Activated gamma-delta T cell treated with Interleukin-2 at 50 U/mL for 16 hours (primary cell): ENCODE results near the gene PREX1.

ENCODE experiments used
- DNase-seq: peaks from one replicate; pipeline ENCODE4 v3.0.0-alpha.2; 2020

PREX1 gene

DNA sequence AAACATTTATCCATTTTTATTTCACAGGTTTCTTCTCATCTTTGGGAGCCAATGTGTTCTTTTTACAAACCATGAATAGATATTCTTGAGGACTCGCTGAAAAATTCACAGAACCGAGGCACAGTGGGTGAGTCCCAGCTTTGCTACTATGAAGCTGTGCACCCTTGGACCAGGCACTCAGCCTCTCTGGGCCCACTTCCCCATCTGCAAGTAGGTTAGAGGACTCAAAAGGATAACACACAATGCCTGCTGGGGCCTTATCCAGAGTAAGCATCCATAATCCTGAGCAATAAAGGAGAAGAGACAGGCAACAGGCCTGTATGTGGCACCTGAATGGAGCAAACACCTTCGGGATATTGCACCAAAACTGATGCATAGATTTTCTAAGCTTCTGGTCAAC lies 153.3 kb downstream of the PREX1 start:
- DNase-seq = no peak

DNA sequence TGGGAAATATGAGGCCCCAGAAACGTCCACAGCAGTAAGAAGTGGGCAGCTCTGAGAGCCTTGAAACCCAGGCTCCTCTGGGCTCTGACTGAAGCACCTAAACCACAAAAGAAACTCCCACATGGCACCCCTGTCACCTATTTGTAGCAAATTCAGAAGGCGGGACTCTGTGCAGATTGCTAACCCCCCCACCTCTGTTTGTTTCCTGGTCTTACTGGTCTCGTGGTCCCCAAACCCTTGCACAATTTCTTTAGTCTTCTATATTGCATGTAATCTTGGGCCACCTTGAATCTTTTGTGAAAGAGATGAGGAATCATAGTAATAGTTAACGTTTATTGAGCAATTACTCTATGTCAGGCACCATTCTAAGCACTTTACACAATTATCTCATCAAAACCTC lies 154.3 kb downstream of the PREX1 start:
- DNase-seq = no peak

DNA sequence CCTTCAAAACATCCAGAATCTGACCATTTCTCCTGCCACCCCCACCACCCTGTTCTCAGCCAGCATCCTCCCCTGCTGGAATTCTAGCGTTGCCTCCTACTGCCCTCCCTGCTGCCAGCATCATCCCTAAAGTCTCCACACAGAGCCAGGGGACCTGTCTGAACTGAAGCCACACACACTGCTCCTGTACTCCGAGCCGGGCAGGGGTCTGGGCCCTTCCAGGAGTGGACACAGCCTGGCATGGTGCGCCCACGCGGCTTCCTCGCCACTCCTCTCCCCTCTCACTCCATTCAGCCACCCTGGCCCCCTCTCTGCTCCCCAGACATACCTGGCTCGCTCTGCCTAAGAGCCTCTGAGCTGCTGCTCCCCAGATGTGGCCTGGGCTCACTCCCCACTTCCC lies 155.5 kb downstream of the PREX1 start:
- no peak for DNase-seq

DNA sequence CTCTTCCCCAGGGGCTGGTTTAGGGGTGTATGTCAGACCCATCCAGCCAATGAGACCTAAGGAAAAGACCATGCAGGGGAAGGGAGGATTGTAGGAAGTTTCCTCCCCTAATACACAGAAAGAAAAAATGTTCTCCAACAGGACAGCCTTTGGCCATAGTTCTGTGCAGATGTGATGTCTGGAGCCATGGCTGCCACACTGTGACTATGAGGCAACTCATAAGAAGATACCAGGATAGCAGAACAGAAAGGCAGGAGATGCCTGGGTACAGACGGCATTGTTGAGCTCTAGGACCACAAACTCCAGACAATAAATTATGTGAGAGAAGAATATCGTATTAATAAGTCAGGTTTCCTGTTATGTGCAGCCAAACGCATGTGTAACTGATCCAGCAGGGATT lies 156.7 kb downstream of the PREX1 start:
- no peak for DNase-seq

DNA sequence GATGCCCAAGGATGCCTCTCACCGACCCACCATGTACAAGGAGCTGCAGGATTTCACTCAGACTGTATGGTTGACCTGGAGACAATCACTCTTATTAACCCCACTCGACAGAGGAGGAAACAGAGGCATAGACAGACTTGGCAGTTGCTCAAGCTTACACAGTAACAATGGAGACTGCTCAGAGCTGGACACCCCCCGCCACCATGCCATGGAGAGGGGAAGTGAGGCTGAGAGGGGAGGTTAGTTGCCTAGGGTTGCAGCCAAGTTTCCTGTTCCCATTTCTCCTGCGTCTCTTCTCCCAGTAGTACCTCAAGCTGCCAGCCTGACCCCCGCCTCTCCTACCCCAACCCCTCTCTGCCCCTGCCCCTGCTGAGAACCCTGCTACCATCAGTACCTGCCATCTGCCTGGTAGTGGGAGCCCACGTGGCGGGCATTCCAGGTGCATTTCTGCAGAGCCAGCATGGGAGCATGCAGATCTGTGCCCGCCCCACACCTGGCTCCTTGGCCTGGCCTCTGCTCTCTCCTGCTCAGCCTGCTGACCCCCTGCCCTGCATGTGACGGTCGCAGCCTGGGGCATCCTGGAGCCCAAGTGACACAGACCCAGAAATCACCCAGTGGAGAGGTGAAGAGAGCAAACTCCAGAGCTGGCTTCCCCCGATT lies 157.7 kb downstream of the PREX1 start:
- no peak for DNase-seq

DNA sequence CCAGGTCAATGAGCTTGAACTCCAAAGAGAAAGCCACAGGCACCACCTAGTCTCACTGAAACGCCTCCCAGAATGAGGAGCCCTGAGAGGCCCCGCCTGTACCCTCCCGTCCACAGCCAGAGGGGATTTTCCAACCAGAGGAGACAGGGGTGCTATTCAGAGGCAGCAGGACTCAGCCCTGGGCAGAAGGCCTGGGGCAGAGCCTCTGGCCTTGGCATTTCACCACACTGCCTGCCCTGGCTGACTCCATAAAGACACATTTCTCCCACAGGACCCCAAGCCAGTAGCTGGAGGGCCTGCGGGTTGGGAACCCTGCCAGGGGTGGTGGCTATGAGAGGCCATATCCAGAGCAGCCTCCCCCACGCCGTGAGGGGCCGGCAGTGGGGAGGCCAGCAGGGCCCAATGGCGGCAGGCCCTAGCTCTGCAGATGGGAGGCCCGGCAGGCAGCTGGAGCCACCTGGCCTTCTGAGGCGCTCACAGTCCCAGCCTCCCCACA lies 159.3 kb downstream of the PREX1 start:
- no peak for DNase-seq

DNA sequence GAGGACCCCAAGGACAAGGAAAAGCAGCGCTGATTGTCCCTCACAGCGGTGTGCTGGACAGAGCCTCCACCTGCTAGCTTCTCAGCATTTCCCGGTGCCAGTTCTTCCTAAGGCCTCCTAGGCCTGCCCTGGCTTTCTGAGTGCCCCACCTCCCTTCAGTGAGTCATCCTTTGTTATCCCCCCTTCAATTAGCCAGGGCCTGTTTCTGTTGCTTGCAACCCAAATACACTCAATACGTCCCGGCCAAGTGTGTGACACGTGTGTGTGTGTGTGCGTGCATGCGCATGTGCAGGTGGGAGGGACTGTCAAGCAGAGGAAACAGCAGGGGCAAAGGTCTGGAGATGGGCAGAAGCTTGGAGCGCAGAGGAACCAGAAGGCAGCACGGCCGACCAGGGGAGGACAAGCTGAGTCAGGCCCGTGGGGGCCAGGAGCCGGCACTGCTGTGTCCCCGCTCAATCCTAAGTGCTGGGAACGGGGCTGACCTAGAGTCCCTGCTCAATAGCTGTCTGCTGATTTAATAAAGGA lies 159.8 kb downstream of the PREX1 start:
- DNase-seq = no peak

DNA sequence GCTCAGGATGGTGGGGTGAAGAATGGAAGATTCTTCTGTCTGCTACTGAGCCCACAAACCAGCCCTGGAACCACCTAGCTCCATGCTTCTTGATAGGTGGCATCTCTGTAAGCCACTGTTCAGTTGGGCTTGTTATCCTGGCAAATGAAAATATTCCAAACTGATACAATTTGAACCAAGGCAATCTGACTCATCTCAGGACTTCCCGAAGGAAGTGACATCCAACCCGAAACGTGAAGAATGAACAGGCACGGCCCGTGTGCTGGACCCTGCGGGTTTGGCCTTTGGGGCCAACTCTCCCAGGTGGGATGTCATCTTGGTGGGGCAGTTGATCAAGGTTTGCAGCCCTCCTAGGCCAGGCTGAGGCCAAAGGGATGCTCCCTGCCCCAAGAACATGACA lies 160.3 kb downstream of the PREX1 start:
- no peak for DNase-seq

DNA sequence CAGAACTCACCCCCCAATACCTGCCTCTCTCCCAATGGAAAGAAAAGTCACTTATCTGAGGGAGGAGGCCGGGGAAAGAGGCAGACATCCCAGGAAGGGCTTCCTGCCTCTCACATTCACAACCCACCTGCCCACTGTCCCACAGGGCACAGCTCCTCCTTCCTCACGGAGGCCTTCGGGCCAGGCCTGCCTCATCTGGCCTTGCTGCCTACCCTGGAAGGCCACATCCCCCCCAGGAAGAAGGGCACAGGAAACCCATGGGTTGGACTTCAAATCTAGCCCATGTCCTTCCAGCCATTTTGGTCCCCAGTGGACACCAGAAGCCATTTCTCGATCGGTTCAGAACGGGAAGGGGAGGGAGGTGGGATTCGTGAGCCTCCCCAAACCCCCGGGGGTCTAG lies 162.0 kb downstream of the PREX1 start:
- no peak for DNase-seq

DNA sequence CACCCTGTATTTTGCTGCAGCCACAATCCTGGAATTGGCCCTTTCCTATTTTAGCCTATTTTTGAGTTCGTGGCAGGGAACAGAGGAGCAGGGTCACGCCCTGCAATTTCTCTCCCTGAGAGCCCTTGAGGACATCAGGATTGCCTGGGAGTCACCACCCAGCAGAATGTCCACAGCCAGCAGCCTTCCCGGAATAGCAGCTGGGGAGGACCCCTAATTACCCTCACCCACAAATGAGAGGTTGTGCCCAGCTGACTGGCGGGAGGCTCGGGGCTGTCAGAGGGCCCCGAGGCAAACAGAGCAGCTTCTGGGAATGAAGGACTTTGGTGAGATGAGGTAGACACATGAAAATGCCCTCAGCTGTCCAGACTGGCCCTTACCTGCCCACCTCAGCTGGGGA lies 165.1 kb downstream of the PREX1 start:
- DNase-seq = no peak

DNA sequence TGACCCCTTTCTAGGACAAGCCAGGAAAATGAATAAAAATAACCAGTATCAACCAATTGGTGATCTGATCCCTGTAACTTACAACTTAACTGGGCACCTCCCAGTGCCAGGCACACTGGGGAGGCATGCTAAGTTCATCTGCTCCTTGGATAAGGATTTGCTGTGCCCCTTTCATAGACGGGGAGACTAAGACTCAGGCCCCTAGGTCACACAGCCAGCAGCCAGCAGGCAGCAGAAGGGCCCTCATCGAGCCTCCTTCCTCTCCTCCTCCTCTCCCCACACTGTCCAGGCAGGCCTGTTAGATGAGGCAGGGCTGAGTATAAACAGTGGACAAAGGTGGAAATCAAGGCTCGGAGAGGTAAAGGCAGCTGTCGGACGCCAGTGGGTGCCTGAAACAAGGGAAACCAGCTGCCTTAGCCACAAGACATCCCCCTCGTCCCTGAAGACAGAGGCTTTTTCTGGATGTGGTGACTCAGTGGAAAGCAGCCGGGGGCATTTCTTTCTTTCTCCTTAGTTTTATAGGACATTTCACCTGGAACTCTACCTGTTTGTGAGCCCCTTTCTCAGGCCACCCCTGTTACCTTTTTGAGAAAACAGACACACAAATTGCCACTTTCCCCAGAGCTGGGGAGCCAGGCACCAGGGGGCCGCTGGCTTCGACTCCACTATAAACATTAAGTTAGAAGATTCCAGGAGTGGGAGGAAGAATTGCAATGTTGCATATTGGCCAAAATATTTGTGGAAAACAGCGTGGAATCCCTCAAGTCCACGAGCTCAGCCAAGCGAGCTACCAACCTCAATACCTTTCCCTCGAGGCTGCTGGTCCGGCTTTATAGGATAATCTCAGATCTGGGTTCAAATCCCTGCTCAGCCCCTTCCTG lies 166.0 kb downstream of the PREX1 start:
- no peak for DNase-seq

DNA sequence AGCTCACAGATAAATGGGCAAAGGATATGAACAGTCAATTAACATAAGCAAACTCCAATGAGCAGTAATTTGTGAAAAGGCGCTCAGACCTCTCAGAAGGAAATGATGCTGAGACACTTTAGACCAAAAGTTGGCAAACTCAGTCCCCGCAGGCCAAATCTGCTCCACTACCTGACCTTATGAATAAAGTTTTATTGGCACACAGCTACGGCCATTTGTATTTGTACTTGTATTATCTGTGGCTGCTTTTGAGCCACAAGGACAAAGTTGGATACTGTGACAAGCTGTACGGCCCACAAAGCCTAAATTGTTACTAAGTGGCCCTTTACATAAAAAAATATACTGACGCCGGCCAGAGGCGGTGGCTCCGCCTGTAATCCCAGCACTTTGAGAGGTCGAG lies 167.0 kb downstream of the PREX1 start:
- DNase-seq = no peak

DNA sequence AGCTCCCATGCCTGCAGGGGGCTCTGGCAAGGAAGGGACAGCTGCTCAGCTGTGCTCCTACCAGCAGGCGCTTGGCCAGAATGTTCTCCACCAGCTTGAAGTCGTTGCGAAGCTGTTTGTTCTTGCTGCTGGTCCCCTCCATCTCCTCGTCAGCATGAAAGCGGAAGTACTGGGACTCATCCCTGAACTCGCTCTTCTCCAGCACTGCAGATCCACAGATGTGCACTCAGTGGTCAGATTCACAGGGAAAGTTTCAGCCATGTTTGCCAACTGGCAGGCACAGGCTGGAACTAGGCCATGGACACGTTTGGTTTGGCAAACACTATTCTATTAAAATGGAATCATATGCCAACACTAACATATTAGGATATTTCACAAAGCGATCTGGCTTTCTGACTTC lies 167.9 kb downstream of the PREX1 start:
- no peak for DNase-seq

DNA sequence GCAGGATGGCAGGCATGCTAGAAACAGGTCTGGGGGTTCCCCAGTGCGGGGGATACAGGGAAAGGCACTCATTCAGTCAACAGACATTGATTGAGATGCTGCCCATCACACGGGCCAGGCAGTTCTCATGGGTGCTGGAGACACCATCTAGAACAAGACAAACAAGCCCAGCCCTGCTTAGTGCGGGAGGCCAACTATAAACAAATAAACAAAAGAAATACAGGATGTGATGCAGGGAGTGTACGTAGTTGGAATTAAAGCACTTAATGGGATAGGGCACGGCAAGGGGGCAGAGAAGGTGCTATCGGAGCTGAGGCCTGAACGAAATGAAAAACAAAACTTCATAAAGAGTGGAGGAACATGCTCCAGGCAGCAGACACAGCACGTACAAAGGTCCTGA lies 169.3 kb downstream of the PREX1 start:
- no peak for DNase-seq

DNA sequence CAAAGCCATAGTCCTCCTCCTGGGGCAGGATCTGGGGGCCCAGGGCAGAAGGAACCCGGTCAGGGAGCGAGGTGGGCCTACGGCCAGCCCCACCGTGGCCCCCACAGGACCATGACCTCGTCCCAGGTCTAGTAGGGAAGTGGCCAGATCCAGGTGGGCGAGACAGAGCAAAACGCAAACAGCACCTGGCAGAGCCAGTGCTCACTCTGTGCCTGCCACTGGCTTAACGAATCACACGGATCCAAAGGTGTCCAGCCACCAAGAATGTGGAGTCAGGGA lies 169.7 kb downstream of the PREX1 start:
- no peak for DNase-seq

DNA sequence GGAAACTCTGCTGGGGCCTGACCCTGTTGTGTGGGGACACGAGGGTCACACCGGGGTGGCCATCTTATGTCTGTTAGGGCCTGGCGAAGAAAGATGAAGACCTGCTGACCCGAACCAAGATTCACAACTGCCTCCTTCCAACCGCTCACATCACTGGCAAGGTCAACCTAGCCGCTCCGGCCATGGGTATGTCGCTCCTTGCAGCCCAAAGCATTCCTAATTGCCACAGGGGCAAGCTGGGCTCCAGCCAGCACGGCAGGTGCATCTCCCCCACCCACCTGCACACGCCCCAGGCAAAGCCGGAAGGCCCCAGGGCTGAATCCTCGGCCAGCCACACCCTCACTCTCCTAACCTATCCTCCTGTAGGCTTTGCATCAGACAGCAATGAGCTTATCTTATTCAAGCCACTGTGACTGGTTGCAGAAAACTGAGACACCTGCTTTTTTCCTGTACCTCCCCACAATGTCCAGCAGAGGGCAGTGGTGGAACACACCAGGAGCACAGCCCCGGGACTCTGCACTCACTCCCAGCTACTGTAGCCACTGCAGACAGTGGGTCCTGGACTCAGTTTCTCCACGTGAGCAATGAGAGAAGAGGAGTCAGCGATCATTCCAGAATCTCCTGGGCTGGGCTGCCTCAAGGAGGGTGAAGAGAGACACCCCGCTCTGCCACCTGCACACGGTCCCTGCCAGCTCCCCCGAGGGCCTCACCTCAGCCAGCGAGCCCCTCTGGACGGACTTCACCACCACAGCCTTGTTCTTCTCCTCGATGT lies 170.2 kb downstream of the PREX1 start:
- DNase-seq = peak; percentile 59

DNA sequence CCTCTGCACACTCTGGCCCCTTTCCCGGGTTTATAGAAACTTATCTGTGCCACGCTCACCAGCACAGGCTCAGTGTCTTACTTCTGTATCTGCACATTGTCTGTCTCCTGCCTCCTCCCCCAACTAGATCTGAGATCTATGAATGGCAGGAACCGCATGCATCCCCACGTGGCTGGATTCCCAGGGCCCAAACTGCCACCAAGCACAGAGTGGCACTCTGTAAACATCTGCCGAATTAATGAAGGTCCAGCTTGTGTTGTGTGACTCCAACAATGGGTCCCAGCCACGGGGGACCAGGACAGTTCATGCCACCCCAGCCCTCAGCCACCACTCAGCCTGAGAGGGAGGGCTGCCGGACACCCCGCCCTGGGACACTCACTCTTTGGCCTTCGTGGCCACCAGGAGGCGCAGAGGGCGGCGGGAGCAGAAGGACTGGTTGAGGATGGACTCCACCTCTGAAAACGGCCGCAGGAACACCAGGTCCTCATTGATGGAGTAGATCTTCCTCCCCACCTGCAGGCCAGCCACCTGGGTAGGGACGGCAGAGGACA lies 171.1 kb downstream of the PREX1 start:
- no peak for DNase-seq

DNA sequence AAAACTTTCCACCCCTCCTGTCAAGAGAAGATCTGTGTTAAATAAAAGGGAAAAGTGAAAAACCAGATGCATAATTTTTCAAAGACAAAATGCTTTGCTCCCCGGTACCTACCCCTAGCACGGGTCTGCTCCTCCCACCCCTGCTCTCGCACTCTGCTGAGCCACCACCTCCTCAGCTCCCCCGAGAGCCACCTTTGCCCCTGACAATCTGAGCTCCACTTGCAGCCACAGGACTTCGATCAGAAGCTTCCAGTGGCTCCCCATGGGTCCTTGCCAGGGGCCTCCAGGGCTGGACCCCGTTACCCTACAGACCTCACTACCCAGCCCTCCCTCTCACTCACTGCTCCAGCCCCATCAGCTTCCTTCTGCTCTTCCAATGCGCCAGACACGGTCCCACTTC lies 171.7 kb downstream of the PREX1 start:
- no peak for DNase-seq

DNA sequence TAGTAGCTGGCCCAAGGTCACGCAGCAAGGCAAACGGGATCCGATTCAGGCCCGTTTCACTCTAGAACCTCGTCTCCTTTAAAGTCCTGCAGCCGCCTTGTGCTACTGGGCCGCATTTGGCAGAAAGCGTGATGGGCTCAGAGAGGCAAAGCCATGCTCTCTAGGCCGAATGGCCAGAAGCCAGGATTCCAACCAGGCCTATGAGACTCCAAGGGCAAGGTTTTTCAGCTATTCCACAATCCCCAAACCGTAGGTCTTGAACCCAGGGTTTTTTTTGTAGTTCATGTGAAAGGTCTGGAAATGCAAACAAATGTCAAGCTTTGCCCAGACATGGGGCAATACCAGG lies 174.1 kb downstream of the PREX1 start:
- DNase-seq = no peak

DNA sequence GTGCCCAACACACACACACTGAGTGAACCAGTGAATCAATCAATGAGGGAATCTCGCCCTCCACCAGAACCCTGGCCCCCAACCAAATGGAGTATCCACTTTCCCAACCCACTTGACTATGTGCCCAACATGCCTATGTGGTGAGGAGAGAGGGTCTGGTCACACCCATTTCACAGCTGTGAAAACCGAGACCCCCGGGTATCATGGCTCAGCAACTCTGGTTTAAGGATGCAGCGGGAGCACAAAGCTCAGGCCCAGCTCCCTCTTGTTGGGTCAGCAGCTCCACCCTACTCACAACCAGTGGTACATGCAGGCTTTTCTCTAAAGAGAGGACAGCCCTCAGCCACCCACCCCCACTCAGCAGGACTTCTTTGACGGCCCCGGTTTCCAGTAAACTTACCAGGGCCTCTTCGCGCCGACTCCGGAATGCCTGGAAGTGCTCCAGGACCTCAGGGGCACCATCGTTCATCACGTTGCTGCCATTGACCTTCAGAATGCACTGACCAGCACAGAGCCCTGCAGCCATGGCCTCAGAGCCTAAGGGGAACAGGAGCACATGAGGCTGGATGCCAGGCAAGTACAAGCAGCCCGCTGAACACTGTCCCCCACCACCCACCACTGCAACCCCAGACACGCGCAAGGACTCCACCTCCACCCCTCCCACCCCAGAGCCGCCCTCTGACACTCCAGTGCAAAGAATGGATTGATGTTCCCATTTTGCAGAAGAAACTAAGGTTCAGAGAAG lies 174.7 kb downstream of the PREX1 start:
- no peak for DNase-seq

DNA sequence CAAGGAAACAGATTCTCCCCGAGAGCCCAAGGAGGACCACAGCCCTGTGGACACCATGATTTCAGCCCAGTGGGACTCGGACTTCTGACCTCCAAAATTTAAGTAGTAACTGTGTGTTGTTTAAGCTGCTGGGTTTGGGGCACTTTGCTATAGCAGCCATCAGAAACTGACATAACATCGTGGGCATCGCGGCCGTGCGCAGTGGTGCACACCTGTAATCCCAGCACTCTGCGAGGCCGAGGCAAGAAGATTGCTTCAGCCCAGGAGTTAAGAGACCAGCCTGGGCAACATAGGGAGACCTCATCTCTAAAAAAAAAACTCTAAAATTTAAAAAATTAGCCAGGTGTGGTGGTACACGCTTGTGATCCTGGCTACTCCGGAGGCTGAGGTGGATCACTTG lies 175.8 kb downstream of the PREX1 start:
- DNase-seq = no peak

DNA sequence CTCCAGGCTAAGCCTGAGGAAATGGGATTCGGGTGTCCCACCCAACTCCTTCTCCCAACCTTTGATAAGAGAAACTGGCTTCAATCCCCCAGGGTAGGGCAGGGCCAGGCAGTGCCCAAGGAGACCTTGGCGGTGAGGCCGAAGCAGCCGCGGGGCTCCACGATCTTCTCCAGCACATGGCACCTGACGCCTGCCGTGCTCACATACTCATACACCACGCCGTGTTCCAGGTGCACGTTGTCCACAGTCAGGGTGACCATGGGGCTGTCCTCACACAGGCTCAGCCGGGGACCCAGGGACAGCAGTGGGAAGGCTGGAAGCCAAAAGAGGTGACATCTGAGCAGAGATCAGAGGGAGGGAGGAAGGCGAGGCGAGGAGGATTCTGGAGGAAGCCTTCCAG lies 176.5 kb downstream of the PREX1 start:
- no peak for DNase-seq

DNA sequence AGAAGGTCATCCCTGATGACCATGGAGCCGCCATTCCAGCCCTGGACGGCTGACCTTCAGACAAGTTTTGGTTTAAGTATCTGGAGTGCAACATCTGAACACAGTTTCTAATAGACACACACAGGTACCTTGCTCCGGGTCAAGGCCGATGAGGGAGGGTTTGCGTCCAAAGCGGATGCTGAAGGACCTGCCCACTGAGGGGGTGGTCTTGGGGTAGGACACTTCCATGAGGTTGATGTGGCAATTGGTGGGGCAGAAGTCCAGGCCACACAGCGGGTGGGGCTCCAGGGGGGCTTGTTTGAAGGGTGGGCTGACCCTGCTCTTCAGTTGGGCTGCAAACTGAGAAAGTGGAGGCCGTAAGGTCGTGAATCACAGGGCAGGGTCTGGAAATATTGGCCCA lies 177.9 kb downstream of the PREX1 start:
- DNase-seq = no peak
